Heart right ventricle (tissue), 16 donors: ENCODE measurements around the gene EWSR1. TPM values are rescaled to one million over a fixed set of nuclear protein-coding genes. Genes with fewer than 3 reads are reported as not detected.

ENCODE experiments used
- ATAC-seq, 8 donors: fragments of 200-7000 bp; cut with Tn5 transposase; one replicate each; pipeline ENCODE4 v1.9.1; 2020; ENCODE audit warnings: mild to moderate bottlenecking in 8 of 8, moderate library complexity in 8 of 8, moderate number of reproducible peaks in 1 of 8
- DNase-seq, 2 donors: peaks; one replicate each; pipeline ENCODE4 v3.0.0-alpha.2; 2020
- H3K27ac ChIP-seq, 10 donors: fragments of 200-600 bp; sonication (generic) in 2 of 10; one replicate each; pipeline versions ENCODE4 v1.5.0 to v1.8.0; 2020 to 2022; ENCODE audit warnings: mild to moderate bottlenecking in 3 of 10
- H3K27me3 ChIP-seq, 7 donors: fragments of 200-600 bp; one replicate each; pipeline ENCODE4 v1.8.0; 2021 to 2022; ENCODE audit warnings: mild to moderate bottlenecking in 2 of 7
- H3K36me3 ChIP-seq, 9 donors: fragments of 200-600 bp; sonication (generic) in 1 of 9; one replicate each; pipeline versions ENCODE4 v1.5.0 to v1.8.0; 2020 to 2022; ENCODE audit warnings: mild to moderate bottlenecking in 2 of 9
- H3K4me1 ChIP-seq, 9 donors: fragments of 200-600 bp; sonication (generic) in 1 of 9; one replicate each; pipeline versions ENCODE4 v1.5.0 to v1.8.0; 2020 to 2022; ENCODE audit warnings: mild to moderate bottlenecking in 4 of 9
- H3K4me3 ChIP-seq, 10 donors: fragments of 200-600 bp; sonication (generic) in 2 of 10; one replicate each; pipeline versions ENCODE4 v1.5.0 to v1.8.0; 2020 to 2022; ENCODE audit warnings: mild to moderate bottlenecking in 7 of 10, moderate library complexity in 2 of 10
- H3K9me3 ChIP-seq, 11 donors: fragments of 200-600 bp in 10 of 11; sonication (generic) in 2 of 11; one replicate each; pipeline versions ENCODE4 v1.5.0 to v1.8.0; 2013 to 2022; ENCODE audit warnings: mild to moderate bottlenecking in 2 of 11, control low read depth in 1 of 11, moderate library complexity in 1 of 11
- CTCF ChIP-seq, 9 donors: fragments of 200-600 bp; sonication (generic) in 2 of 9; IDR thresholded peaks; one replicate each; pipeline versions ENCODE4 v1.5.0 to v1.8.0; 2021 to 2022; ENCODE audit warnings: antibody characterized with exemption in 9 of 9, mild to moderate bottlenecking in 5 of 9, moderate library complexity in 1 of 9
- WGBS, 2 donors: extraction: QIAGEN DNeasy Blood & Tissue Kit; methylation state at CpG; one replicate each; pipeline ENCODE4 v1.1.7; 2013; ENCODE audit warnings: inconsistent platforms in 1 of 2; 5-methylcytosine and 5-hydroxymethylcytosine counted together
- intact Hi-C, 10 donors: fragments of 100-400 bp; cut with DNase I; formaldehyde crosslinking; loops; one replicate each; pipeline versions ENCODE4 v1.11.1 to v1.14.2; 2022
- polyA plus RNA-seq, 2 donors: library from polyadenylated mRNA; stranded (reverse); fragments of 200-250 nt; gene quantifications; one replicate each; pipeline ENCODE4 v1.2.3, GENCODE V29; 2013
- total RNA-seq, 10 donors: library from RNA; stranded (reverse); fragmentation: NEBNext Ultra II Directional in 3 of 10; extraction: Animal tissue kit (Norgen Biotek cat#: 25700) in 3 of 10; gene quantifications; one replicate each; pipeline versions ENCODE4 v1.2.1 to v1.2.4, GENCODE V29; 2021 to 2023
- donor health status: Arrhythmogenic right ventricular cardiomyopathy.
- donor health status: ischemic (EF 13 %, LVEDD 7.1; RV severe dilation, severe dysfunction).
- donor health status: healthy with polysubstance abuse.
- donor health status: DM: no; HTN: yes; CAD: no.
- donor health status: DM: no; HTN: no; CAD: no.
- donor health status: ischemic (EF 25% LVEDD 6.9; RV normal size, moderate dysfunction).
- donor health status: ischemic (EF 25% LVEDD 5.7; RV mildly dilated, moderate dysfunction).
- donor health status: healthy.
- donor health status: DM: yes; HTN: yes; CAD: no.
- donor health status: Ischemic cardiomyopathy.
- donor health status: ischemic (EF 35%, LVEDD 5.7; RV mildly dilated, moderate dysfunction).
- donor health status: nonischemic (EF 11% LVEDD 7.7; RV severe dilation, severe dysfunction).
- donor health status: DM: yes; HTN: yes; CAD: no.
- donor health status: PGD.
- donor health status: ischemic (EF 29% LVEDD 5.4; RV normal size, mild dysfunction).
- donor health status: nonischemic (EF 23%, LVEDD 6.1; RV moderate dilation, normal function).

The EWSR1 gene
- total and polyA plus RNA-seq, 12 donors = 105 to 153 (median 137) TPM

DNA sequence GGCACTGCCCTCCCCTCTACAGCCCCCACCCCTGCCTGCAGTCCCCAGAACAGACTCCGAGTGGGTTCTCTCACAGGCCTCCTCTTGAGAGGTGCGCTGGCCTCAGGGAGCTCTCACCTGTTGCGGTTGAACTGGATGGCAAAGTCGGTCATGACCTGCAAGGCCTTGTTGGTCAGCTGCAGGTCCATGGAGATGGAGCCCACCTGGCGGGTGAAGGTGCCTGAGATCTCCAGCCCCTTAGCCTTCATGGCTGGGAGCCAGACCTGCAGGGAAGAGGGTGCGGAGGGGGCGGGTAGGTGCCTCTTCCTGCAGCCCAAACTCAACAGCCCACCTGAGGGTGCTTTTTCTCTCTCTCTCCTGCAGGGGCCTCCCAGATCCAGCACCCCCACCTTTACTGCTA lies 66.1 kb downstream of the EWSR1 start:
- 96 to 98% methylated on average over 7 of the region's 7 CpGs for WGBS, 2 donors
- TF ChIP-seq CTCF (IDR thresholded peaks at IDR 0.05) = no peak
- Histone ChIP-seq H3K36me3 (peaks cover 0 to 100% (median 28%) of the 10 kb centered on the region in 9 donors), H3K4me1 (peaks cover 0 to 24% (median 14%) of the 10 kb centered on the region in 9 donors), H3K27me3 (no peaks in the 10 kb centered on the region), H3K4me3 (no peak overlapping the region), H3K9me3 (no peaks in the 10 kb centered on the region), H3K27ac (no peak overlapping the region)
- ATAC-seq (no peak), DNase-seq (no peak)
- intact Hi-C loops = no loop called here

GRCh38 chr22:29334696-29335344 lies 66.8 kb downstream of the EWSR1 start:
- Histone ChIP-seq H3K4me3 (no peak overlapping the region), H3K9me3 (no peaks in the 10 kb centered on the region), H3K27me3 (no peaks in the 10 kb centered on the region), H3K36me3 (peaks cover 0 to 100% (median 33%) of the 10 kb centered on the region in 9 donors), H3K27ac (no peak overlapping the region), H3K4me1 (peaks cover 0 to 24% (median 14%) of the 10 kb centered on the region in 9 donors)
- intact Hi-C loops = no loop called here
- ATAC-seq (no peak), DNase-seq (no peak)
- WGBS, 2 donors = 93 to 96% methylated on average over 12 of the region's 12 CpGs
- TF ChIP-seq CTCF (IDR thresholded peaks at IDR 0.05) = no peak

DNA sequence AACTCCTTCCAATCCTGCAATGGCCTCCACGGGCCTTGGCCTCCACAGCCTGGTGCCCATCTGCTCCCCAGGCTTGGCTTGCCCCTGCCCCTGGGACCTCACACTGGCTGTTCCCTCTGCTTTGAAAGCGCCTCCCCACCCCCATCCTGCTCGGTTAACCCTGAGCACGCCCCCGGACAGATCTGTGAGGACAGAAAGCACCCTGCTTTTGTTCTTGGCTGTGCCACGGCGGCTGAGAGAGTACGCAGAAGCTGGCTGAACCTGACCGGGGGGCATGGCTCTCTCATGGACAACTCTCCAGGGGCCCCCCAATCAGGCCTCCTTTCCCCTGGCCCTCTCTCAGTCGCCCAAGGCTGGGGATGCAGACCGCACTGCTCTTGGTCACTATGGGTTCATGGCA lies 67.6 kb downstream of the EWSR1 start:
- peaks cover 0 to 18% (median 12%) of the 10 kb centered on the region in 9 donors for H3K4me1 ChIP-seq
- no peaks in the 10 kb centered on the region for H3K9me3 ChIP-seq
- H3K4me3 ChIP-seq = no peak overlapping the region
- TF ChIP-seq CTCF (IDR thresholded peaks at IDR 0.05) = no peak
- no peak for ATAC-seq
- H3K27me3 ChIP-seq = no peaks in the 10 kb centered on the region
- H3K36me3 ChIP-seq = peaks cover 0 to 100% (median 35%) of the 10 kb centered on the region in 9 donors
- WGBS, 2 donors = 94% methylated on average over 11 of the region's 11 CpGs
- no peak overlapping the region for H3K27ac ChIP-seq
- DNase-seq = no peak
- intact Hi-C loops = no loop called here

GRCh38 chr22:29336751-29337490 lies 68.9 kb downstream of the EWSR1 start:
- no peak overlapping the region for H3K4me3 ChIP-seq
- H3K4me1 ChIP-seq = peaks cover 0 to 16% (median 6%) of the 10 kb centered on the region in 9 donors
- peak overlapping the region in 7 of 10 donors; percentile 6 to 65 (median 55) for H3K27ac ChIP-seq
- H3K27me3 ChIP-seq = no peaks in the 10 kb centered on the region
- intact Hi-C loops = no loop called here
- no peak for TF ChIP-seq CTCF (IDR thresholded peaks at IDR 0.05)
- 76 to 84% methylated on average over 14 of the region's 14 CpGs for WGBS, 2 donors
- DNase-seq (no peak), ATAC-seq (peak in 5 of 8 donors; percentile 32 to 65 (median 47))
- peaks cover 0 to 100% (median 46%) of the 10 kb centered on the region in 9 donors for H3K36me3 ChIP-seq
- no peaks in the 10 kb centered on the region for H3K9me3 ChIP-seq
